NT2/D1 (cell line): ENCODE measurements around the gene SPDYE4.

Source experiments
- SUZ12 ChIP-seq: IDR thresholded peaks from 2 replicates; pipeline ENCODE4 v1.6.1; 2011; ENCODE audit not compliant: insufficient read length, insufficient read depth; ENCODE audit errors: extremely low read depth
- YY1 ChIP-seq: IDR thresholded peaks from 2 replicates; pipeline ENCODE4 v1.6.1; 2011; ENCODE audit not compliant: insufficient read length, insufficient read depth
- ZNF274 ChIP-seq: IDR thresholded peaks from 2 replicates; pipeline ENCODE4 v1.6.1; 2011; ENCODE audit warnings: mild to moderate bottlenecking, low read depth, low read length

DNA sequence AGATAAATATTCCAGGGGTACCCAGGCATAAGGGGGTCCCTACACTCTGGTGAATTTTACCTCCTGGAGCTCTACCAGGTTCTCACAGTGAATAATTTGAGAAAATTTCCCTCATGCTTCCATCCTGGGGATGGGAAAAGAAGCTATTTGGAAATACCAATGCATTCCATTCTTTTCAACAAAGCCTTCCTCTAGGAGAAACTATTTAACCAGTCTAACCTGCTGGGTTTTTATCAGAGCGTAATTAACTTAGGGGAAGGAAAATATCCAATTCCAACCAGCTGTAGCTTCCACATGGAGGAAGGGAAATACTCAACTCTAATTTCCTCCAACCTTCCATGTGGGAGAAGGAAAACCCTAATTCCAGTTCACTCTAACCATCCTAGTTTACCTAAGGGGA is 23.8 kb upstream of the SPDYE4 start:
- TF ChIP-seq YY1 (no peak), ZNF274 (no peak), SUZ12 (no peak)
